Subcutaneous adipose tissue (tissue), 4 donors: Measurements from ENCODE around the gene PHLDA1. TPM values are rescaled to one million over a fixed set of nuclear protein-coding genes. Genes with fewer than 3 reads are reported as not detected.

Experiments
- total RNA-seq, 4 donors: library from RNA; depleted of rRNA; stranded (reverse); fragments of >200 nt; gene quantifications; one replicate each; pipeline ENCODE4 v1.1.0, GENCODE V29; 2016
- TF ChIP-seq, protein P1 (sequence below): fragments of 450-650 bp; IDR thresholded peaks from one replicate; pipeline ENCODE4 v1.5.1; 2016; ENCODE audit warnings: low read depth, mild to moderate bottlenecking, control low read depth, antibody characterized with exemption, moderate library complexity

The PHLDA1 gene
- total RNA-seq, 4 donors from 2014 or later = 9.0 to 41.6 (median 19.9) TPM

DNA sequence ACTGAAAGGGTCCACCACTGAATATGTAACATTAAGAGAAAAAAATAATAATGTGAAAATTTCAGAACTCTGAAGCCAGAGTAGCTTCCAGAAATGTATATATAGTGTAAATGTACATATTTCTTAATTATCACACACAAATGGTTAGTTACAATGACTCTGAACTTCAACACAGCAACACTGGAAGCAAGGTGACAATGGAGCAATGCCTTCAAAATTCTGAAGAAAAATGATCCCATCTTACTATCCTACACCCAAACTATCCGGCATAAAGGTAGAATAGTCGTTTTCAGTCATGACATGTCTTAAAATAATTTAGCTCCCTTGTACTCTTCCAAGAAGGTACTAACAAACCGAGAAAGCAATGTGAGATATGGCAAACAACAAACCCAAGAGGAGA lies 41.0 kb upstream of the PHLDA1 start:
- TF ChIP-seq, protein P1, sequence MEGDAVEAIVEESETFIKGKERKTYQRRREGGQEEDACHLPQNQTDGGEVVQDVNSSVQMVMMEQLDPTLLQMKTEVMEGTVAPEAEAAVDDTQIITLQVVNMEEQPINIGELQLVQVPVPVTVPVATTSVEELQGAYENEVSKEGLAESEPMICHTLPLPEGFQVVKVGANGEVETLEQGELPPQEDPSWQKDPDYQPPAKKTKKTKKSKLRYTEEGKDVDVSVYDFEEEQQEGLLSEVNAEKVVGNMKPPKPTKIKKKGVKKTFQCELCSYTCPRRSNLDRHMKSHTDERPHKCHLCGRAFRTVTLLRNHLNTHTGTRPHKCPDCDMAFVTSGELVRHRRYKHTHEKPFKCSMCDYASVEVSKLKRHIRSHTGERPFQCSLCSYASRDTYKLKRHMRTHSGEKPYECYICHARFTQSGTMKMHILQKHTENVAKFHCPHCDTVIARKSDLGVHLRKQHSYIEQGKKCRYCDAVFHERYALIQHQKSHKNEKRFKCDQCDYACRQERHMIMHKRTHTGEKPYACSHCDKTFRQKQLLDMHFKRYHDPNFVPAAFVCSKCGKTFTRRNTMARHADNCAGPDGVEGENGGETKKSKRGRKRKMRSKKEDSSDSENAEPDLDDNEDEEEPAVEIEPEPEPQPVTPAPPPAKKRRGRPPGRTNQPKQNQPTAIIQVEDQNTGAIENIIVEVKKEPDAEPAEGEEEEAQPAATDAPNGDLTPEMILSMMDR = no peak

DNA sequence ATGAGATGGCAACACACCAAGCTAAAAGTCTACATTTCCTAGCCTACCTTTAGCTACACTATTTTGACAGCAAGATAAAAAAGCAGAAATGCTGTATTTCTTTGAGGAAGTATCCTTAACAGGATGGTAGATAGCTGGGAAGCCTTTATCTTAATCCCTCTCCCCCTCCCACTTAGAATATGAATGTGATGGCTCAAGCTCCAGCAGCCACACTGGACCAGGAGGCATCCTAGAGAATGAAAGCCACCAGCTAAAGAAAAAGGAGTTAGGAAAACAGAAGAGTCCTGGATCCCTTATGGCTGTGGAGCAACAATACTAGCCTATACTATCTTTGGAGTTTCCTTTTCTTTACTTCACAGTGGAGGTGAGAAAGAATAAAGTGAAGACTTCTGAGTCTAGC lies 37.8 kb upstream of the PHLDA1 start:
- TF ChIP-seq, protein P1 = no peak

DNA sequence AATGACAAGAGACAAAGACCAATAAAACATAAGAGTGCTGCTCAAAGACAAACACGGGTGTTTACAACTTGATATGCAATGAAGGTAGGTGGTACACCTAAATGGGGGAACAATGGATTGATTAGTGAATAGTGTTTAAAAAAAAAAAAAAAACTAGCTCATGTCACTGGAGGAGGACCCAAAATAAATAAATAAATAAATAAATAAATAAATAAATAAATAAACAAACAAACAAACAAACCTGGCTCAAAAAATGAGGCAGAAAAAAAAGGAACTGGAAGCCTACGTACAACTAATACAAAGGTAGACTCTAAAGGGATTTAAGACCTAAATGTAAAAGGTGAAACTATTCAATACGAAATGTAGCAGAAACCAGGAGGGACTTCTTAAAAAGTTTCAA lies 34.3 kb upstream of the PHLDA1 start:
- TF ChIP-seq, protein P1 = no peak

DNA sequence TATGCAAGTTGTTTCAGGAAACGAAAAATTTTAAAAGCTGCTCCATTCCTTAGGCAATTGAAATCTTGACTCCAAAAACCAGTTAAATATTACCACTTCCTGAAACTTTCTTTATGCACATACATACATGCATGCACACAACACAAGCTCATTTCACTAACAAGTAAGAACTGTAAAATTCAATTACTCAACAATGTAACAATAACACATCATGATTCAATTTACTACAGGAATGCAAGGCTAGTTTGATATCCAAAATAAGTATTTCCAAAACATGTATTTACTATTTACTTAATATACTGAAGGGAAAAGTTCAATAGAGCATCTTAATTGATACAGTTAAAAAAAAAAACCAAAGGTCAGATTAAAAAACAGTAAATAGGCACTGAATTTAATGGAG lies 33.3 kb upstream of the PHLDA1 start:
- TF ChIP-seq, protein P1 = no peak

DNA sequence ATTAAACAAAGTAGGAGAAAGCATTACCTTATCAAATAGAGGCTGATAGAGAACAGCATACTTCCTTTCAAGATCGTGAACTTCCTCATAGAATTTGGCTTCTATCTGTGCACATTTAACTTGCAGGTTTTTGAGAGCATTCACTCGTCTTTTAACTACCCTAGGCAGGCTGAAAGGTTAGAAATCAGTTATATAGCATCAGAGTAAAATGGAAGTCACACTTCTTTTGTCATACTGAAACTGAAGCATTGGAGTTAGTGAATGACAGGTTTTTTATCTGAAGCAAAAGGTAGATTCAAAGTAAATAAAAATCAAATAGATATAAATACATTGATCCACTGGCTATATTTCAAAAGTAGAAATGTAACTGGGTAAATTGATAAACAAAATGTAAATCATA lies 28.5 kb upstream of the PHLDA1 start:
- TF ChIP-seq, protein P1 = no peak

DNA sequence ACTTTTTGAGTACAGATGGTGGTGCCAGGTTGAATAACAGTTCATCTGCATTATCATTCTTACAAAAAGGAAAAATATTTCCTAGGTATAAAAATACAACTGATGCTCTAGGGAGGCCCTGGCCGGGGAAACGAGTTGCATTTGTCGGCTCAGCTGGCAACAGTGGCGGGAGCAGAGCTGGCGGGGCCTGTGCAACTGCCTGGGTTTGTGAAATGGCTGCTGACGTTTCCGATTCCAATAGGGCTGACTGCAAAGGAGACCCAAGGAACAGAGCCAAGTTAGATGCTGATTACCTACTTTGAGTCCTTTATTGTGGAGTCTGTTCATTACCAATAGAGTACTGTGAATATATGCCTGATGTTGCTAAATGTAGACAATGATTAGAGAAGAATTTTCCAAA lies 25.8 kb upstream of the PHLDA1 start:
- TF ChIP-seq, protein P1 = no peak

DNA sequence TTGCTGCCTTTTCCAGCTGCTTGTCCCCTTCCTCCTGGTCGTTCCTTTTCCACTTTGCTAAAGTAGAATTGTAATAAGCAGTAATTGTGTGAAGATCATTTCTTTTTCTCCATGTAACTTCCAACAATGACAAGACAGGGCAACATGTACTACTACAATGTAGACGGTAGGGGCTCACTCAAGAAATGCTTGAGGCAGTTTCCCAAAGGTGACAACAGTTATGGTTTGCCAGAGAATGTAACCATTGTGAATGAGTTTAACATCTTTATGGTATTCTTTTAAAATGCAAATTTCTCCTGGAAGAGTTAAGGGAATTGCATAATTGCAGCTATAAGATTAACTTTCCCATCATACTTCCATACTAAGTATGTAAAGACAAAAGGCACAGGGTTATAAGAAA lies 23.8 kb upstream of the PHLDA1 start:
- TF ChIP-seq, protein P1 = no peak
